NCI-H146 (cell line): Measurements from ENCODE around the gene C19orf53.
"Not testable (repeated sequence)": the region's sequence is repeated elsewhere in the genome, so short reads cannot be mapped to it uniquely, and the experiment has no call there.

Experiments
- DNase-seq: peaks from one replicate; lab custom pipeline; 2025; lab: John Stamatoyannopoulos, UW

The C19orf53 gene

DNA sequence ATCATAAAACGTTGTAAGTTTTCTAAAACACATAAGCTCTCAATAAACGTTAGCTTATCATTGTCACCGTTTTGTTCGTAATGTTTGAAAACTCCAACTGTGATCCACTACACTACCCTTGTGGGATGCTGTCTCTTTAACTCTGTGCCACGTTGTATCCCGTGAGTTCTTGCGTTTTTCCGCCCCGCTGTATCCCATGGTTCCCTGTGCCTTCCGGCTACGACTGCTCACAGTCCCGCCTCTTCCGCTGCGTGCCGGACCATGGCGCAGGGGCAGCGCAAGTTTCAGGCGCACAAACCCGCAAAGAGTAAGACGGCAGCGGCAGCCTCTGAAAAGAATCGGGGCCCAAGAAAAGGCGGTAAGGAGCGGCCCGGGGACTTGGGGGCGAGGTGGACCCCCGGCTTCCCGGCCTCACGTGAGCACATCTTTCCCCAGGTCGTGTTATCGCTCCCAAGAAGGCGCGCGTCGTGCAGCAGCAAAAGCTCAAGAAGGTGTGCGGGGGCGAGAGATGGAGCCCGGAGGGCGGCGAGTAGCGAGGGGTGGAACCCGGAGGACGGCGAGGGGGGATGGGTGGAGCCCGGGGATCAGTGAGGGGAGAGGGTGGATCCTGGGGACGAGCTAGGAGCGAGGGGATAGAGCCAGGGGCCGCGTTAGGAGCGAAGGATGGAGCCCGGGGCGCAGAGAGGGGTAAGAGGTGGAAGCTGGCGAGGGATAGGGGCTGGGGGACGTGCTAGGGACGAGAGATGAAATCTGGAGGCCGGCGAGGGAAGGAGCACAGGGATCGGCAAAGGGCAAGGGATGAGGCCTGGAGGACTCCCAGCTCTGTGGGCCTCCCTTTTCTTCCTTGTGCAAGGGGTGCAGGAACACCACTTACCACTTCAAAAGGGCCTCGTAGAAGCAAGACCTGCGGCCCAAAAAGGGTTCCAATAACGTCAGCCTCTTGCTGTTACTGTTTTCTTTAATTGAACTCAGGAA, at the start of gene C19orf53:
Gene C19orf53 (plus strand): TSS at position 240 of the 975 bp plus-strand sequence. CDS start 22 bp downstream, at position 262.
- DNase-seq, result peak; percentile 92

DNA sequence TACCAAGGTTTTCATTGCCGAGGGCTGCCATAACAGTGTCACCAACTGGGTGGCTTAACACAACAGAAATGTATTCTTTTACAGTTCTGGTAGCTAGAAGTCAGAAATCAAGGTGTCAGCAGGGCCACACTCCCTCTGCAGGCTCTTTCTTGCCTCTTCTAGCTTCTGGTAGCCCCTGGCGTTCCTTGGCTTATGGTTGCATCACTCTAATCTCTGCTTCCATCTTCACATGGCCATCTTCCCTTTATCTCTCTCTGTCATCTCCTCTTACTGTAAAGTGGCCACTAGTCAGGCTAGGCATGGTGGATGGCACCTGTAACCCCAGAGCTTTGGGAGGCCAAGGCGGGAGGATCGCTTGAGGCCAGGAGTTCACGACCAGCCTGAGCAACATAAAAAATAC, 47.9 kb upstream of the C19orf53 start:
- no peak for DNase-seq

DNA sequence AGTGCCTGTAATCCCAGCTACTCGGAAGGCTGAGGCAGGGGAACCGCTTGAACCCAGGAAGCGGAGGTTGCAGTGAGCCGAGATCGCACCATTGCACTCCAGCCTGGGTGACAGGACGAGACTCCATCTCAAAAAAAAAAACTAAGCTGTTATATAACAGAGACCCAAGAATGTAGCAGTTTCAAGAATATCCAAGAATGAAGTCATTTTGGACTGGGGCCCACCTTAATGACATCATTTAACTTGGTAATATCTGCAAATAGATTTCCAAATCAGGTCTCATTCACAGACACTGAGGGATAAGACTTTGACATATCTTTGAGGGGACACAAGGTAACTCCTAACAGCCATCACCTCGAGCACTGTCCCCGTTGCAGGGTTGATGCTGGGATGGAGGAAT, 46.5 kb upstream of the C19orf53 start:
- no peak for DNase-seq

DNA sequence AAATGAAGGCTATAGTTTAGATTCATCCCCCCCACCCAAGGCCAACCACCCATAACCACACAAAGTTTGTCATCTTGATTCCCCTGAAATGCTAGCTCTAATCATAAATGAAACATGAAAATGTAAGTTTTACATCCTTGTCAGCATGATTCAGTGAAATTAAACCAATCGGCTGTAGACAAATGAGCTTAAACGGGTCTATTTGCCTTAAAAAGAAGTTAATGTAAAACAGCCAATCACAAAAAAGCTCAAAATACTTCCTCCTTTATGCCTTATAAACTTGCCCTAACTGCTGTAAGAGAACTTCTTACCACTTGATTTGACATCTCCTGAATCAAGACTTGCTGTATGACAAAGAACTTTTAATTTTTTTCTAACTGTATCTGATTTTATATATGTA, 44.4 kb upstream of the C19orf53 start:
- DNase-seq, result no peak

DNA sequence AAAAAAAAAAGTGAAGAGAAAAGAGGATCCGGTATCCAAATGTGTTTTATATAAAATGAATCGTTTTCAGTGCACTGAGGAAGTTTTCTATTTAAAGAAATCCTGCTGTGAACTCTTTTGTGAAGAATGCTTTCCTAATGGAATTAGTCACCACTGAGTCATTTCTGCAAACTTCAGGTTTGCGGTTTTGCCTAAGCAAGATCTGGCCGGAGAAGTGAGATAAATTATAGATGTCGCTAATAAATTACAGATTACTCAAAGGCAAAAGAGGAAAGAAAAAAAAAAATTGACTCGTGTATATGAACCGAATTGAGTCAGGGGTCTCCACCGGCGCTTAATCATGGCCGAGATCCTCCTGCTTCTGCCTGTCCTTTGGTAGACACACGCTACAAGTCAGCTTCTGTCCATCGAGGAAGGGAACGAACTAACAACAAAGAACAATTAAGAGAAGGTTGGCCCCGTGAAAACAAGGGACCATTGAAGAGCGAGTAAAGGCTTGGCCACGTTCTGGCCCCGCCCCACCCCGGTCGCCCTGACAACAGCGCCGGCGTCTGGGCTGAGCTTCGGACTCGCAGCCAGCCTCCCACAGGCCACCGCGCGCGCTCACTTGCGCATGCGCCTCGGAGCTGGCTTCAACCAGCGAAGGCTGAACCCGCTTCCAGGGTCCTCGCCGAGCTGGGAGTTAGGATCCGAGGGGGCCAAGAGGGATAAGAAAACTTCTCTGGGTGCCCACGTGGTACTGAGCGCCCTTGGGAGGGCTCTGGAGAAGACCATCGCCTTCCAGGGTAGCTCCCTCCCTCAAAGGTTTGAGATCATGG, 42.9 kb upstream of the C19orf53 start:
- DNase-seq, result peak; percentile 99

DNA sequence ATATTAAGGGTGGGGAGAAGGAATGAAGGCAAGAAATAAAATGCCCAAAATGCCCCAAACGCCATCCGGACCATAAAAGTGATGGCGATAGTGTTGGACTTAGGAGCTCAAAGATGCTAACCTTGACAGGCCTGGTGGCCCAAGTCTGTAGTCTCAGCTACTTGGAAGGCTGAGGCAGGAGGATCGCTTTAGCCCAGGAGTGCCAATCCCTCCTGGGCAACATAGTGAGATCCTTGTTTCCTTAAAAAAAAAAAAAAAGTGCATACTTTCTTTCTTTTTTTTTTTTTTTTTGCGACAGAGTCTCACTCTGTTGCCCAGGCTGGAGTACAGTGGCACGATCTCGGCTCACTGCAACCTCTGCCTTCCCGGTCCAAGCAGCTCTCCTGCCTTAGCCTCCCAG, 41.9 kb upstream of the C19orf53 start:
- DNase-seq, result no peak

DNA sequence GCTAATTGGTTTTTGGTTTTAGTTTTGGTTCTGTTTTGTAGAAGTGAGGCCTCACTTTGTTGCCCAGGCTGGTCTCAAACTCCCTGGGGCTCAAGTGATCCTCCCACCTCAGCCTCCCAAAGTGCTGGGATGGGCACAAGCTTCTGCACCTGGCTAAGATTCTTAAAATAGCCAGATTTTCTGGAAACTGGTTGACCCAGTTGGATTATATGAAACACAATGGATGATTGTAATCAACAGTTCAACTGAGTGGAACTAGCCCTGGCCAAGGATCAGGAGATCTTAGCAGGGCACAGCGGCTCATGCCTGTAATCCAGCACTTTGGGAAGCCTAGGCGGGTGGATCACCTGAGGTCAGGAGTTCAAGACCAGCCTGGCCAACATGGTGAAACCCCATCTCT, 39.5 kb upstream of the C19orf53 start:
- no peak for DNase-seq

DNA sequence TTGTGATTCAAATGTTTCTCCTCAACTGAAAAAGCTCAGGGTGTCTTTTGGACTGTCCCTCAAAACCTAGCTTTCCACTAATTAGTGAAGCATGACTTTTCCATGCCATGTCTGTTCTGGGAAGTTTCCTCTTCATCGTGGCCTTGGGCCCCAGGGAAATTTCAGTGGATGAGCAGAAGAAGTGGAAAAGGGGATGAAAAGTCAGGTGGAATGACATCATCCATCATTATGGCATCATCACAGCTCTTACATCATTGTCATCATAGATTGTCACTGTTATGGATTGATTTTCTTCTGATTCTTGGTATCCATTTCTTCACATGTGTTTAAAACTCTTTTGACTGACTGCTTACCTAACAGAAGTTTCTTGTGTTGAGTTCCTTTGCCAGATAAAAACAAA, 36.2 kb upstream of the C19orf53 start:
- DNase-seq, result no peak

DNA sequence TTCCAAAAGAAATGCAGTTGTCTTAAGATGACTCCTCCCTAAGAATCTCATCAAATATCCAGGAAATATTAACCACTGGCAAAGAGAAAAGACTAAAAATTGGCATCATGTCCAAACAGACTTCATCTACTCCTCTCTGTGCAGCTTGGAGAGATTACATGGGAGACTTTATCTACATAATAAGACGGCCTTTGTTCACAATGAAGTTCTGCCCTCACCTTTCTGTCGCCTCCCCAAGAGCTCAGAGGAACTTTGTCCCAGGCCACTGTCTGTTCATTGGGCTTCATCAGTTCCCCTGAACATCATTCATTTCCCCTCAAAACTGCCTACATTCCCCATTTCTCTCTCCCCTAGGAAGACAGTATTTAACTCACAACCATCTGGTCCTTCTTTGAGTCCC, 32.4 kb upstream of the C19orf53 start:
- no peak for DNase-seq

DNA sequence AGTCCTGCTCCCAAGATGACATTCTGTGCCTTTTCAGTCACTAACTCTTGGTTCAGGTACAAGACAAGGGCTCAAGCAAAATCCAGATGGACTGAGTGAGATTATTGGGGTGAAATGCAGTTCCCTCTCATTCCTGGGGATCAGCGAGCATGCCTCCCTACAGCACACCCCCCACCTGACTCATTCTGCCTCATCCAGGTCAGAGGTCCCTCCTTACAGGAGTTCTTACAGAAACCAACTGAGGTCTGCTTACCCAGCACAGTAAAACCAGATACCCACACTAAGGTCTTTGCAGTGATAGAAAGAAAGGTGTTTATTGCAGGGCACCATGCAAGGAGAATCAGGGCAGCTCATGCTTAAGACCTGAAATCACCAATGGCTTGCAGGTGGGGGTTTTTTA, 31.5 kb upstream of the C19orf53 start:
- no peak for DNase-seq

DNA sequence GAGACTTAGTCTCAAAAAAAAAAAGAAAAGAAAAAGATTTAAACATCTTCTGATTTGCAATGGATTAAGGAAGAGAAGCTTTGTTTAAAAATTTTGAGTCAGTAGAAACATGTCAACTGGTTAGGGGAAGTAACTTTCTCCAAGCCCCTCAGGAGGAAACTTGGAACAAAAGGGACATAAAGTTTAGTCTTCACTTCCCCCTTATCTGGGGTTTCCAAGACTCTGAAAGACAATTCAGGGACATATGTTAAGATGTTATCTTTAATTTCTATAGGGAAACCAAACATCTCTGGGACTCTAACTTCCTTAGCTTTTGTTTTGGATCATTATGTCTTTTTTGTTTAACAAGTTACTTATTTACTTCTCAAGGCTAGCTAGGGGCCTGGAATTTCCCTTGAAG, 30.1 kb upstream of the C19orf53 start:
- DNase-seq, result no peak

DNA sequence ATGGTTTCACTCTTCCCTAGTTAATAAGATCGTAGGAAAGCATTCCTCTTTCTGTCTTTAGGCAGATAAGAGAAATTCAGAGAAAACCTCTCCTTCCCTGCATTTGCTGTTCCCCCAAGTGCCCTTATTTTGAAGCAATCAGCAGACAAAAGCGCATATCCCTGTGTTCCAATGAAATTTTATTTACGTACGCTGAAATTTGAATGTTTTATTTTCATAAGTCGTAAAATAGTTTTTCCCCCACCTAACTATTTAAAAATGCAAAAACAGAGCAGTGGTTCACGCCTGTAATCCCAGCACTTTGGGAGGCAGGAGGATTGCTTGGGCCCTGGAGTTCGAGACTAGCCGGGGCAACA, 27.2 kb upstream of the C19orf53 start:
- DNase-seq, result no peak

DNA sequence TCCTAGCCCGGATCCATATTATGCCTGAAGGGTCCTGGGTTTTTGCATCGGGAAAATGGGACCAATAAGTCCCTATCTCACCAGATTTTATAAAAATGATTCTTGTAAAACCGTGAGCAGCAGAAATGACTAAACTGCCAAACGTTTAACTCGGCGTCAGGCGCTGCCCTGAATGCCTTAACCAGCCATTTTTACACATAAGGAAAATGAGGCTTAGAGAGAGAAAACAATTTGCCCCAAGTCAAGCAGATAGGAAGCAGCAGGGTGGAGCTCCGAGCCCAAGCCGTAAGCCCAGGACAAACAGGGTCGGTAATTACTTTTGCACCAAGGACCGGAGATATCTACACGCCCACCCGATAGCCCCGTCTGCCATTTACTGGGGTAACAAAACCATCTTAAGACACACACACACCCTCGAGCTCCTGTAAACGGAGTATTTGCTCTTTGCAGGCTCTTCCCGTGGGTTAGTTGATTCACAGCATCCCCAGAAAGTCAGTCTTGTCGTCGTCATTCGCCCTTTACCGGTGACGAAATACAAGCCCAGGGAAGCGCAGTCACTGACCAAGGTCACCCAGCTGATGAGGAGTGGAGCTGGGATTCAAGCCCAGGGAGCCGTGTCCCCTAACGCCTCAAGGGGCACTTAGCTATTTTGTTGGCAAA, 26.0 kb upstream of the C19orf53 start:
- DNase-seq, result peak; percentile 38

DNA sequence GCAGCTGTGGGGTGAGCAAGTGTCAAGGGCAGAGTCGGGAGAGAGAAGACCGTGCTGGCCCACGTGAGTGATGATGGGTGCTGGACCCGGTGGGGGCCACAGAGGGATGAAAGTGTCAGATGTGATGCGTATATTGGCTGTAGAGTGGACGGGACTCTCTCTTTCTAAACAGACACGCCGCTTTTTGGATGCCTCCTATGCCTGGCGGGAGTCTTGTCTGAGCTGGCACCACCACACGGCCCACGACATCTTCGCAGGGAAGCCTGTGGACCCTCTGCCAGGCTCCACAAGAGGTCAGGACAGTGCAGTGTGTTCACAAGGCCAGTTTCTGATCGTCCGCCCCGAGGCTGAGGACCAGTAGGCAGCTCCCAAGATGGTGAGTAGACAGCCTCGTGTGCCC, 22.8 kb upstream of the C19orf53 start:
- no peak for DNase-seq

DNA sequence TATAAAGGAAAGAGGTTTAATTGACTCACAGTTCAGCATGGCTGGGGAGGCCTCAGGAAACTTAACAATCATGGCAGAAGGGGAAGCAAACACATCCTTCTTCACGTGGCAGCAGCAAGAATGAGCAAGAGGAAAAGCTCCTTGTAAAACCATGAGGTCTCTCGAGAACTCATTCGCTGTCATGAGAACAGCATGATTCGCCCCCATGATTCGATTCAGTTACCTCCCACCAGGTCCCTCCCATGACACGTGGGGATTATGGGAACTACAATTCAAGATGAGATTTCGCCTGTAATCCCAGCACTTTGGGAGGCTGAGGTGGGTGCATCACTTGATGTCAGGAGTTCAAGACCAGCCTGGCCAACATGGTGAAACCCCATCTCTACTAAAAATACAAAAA, 20.6 kb upstream of the C19orf53 start:
- not testable (repeated sequence) for DNase-seq

DNA sequence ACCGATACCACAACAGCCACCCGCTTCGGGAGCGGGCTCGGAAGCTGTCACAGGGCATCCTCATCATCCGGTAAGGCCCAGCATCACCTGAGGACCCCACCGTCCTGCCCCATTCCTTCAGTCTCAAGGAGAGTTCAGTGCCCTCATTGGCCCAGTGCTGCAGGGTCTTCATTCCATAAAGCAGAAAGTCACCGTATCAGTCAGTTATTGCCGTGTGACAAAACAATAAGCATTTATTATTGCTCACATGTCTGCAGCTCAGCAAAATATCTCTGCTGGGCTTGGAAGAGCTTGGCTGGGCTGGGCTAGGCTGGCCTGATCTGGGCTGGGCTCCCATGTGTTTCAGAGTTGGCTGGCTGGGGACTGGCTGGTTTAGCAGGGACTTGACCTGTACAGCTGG, 18.0 kb upstream of the C19orf53 start:
- no peak for DNase-seq

DNA sequence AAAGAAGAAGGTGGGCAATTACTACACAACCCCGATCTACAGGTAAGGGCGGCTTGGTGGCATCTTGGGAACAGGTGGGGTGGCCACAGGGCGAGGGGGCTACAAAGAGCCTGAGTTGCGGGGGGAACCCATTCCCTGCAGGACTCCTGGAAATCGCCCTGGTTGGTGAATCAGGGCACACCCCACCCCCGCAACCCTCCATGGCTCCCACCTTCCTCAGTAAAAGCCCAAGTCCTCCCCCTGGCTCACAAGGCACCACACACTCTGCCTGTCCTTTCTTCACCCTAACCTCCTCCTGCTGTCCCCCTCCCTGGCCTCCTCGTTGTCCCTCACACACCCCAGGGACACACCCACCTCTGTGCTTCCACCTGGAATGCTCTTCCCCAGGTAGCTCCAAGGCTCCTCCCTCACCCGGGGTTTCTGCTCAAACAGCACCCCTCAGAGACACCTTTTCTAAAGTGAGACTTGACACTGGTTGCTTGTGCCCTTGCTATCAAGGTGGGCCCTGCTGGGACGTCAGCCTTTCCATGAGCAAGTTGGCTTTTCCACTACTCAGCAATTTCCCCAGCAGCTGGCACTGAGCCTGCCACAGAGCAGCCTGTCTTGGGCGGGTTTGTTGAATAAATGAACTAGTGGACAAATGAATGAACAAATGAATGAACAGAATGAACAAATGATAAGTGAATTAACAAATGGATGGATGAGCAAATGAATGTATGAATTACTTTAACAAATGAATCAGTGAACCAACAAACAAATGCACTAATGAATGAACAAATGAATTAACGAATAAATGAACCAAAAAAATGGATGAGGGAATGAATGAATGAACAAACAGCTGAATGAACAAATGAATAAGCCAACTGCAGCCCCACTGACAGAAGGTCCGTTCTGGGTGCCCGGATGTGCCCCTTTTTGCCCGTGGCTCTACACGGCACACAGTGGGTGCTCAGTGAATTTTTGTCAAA, 16.2 kb upstream of the C19orf53 start:
- DNase-seq, result no peak

DNA sequence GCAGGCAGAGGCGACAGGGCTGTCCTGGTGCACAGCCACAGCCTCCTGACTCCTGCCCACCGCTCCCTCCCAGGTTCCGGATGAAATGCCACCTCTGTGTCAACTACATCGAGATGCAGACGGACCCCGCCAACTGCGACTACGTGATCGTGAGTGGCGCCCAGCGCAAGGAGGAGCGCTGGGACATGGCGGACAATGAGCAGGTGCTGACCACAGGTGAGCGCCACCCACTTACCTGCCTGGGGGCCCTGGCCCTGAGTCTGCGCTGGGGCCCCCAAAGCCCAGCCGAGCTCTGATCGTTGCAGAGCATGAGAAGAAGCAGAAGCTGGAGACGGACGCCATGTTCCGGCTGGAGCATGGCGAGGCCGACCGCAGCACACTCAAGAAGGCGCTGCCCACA, 15.5 kb upstream of the C19orf53 start:
- DNase-seq, result no peak

DNA sequence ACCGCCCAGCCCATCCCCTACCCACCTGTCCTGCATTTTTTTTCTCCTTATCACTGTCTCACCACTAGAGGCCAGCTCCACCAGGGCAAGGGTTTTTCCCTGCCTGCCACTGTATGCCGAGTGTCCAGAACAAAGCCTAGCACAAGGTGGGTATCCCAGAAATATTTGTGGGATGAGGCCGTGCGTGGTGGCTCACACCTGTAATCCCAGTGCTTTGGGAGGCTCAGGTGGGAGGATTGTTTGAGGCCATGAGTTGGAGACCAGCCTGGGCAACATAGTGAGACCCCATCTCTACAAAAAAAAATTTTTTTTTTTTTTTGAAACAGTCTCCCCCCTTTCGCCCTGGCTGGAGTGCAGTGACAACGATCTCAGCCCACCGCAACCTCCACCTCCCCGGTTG, 12.8 kb upstream of the C19orf53 start:
- DNase-seq, result no peak

DNA sequence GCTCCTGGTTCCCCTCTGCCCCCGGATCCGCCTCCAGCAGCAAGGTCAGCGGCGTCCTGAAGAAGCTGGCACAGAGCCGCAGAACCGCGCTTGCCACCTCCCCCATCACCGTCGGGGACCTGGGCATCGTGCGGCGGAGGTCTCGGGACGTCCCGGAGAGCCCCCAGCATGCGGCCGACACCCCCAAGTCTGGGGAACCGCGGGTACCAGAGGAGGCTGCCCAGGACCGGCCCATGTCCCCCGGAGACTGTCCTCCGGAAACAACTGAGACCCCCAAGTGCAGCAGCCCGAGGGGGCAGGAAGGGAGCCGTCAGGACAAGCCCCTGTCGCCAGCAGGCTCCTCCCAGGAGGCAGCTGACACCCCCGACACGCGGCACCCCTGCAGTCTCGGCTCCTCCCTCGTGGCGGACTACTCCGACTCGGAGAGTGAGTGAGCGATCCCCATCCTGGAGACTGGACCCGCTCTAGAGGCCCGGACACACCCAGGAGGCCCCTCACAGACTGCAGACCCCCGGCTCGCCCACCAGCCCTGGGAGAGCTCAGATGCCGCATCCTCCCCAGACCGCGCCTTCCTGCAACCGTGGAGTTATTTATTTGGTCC, 11.5 kb upstream of the C19orf53 start:
- DNase-seq, result no peak

DNA sequence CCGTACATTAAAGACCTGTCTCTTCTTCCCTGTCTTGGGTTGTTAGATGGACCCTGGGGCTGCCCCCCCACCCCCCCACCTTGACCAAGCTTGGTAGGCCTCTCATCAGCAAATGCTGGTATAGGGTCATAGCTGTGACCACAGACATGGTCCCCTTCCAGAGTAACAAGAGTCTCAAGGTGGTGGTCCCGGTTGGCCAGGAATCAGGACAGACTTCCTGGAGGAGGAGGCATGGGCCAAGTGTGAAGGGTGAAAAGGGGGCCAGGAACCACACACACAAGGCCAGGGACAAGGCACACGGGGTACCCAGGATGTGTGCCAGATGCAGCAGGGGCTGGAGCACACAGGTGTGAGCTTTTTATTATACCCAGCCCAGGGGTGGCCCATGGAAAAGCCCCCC, 11.0 kb upstream of the C19orf53 start:
- DNase-seq, result no peak
